Mucosa of descending colon (tissue), 3 donors: ENCODE measurements around the gene QRFPR. TPM values are rescaled to one million over a fixed set of nuclear protein-coding genes. Genes with fewer than 3 reads are reported as not detected.
A peak's percentile ranks its signal among the peaks of the same experiment; 100 is the strongest.

Experiments
- ATAC-seq: fragments of 200-7000 bp; cut with Tn5 transposase; one replicate; pipeline ENCODE4 v1.9.1; 2020; ENCODE audit warnings: mild to moderate bottlenecking, moderate library complexity
- DNase-seq, 3 donors: peaks; one replicate each; pipeline ENCODE4 v3.0.0-alpha.2; 2020
- H3K36me3 ChIP-seq: fragments of 200-600 bp; one replicate; pipeline ENCODE4 v1.8.0; 2021; ENCODE audit warnings: low read depth, mild to moderate bottlenecking
- H3K4me1 ChIP-seq: fragments of 200-600 bp; one replicate; pipeline ENCODE4 v1.8.0; 2021; ENCODE audit warnings: low read depth, mild to moderate bottlenecking
- H3K4me3 ChIP-seq: fragments of 200-600 bp; one replicate; pipeline ENCODE4 v1.8.0; 2021; ENCODE audit warnings: mild to moderate bottlenecking
- H3K9me3 ChIP-seq: fragments of 200-600 bp; one replicate; pipeline ENCODE4 v1.8.0; 2021; ENCODE audit warnings: mild to moderate bottlenecking
- intact Hi-C, 2 donors: fragments of 100-400 bp; cut with DNase I in 1 of 2; cut with micrococcal nuclease in 1 of 2; formaldehyde crosslinking; loops; one replicate each; pipeline versions ENCODE4 v1.11.0 to v1.11.1; 2022; cut with DNase I, micrococcal nuclease
- total RNA-seq, 3 donors: library from RNA; stranded (reverse); fragmentation: NEBNext Ultra II Directional in 2 of 3; extraction: Animal tissue kit (Norgen Biotek cat#: 25700) in 2 of 3; gene quantifications; one replicate each; pipeline versions ENCODE4 v1.2.1 to v1.2.4, GENCODE V29; 2021 to 2023
- TF ChIP-seq, protein P1 (sequence below): fragments of 200-600 bp; IDR thresholded peaks from one replicate; pipeline ENCODE4 v1.8.0; 2022; ENCODE audit warnings: antibody characterized with exemption, mild to moderate bottlenecking
- donor health status: DM: no; HTN: no; CAD: no; lungs with moderate emphysema.
- donor health status: DM: no; HTN: no; CAD: no.
- donor health status: DM: no; HTN: yes; CAD: no.

The QRFPR gene
- total RNA-seq, 3 donors from 2014 or later, result not detected

DNA sequence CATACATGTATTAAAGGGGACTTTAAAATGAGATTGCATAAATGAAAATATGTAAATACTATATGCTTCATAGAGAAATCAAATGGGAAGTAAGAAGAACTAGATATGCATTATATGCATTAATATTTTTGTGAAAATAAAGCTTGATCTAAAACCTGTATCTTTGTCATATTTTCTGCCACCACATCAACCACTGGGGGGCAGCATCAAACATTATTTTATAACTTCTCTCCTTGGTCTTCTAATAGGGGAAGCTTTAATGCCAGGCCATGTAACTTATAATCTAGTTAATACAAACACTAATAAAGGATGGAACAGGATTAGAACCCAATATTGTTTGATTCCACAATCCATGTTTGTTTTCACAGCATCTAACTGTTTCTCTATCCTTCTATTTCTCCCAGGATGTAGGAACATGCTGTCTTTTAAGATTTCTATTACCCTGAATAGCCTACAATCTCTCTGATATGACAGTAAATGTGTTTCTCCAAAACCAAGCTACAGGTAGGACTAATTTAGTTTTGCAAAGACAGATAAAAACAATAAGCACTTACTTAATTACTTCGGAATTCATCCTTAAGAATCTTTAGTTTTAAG is 10.0 kb downstream of the QRFPR start:
- intact Hi-C loops, result loop anchor here in 1 of 2 donors (5.0 kb wide), 1 partner anchor 51 kb away; no protein-coding TSS in a partner anchor
- ATAC-seq (no peak), DNase-seq (peak in 1 of 3 donors; percentile 72)
- Histone ChIP-seq H3K36me3 (no peaks in the 10 kb centered on the region), H3K4me1 (no peaks in the 10 kb centered on the region), H3K9me3 (no peaks in the 10 kb centered on the region), H3K4me3 (no peak overlapping the region)
- TF ChIP-seq, protein P1, sequence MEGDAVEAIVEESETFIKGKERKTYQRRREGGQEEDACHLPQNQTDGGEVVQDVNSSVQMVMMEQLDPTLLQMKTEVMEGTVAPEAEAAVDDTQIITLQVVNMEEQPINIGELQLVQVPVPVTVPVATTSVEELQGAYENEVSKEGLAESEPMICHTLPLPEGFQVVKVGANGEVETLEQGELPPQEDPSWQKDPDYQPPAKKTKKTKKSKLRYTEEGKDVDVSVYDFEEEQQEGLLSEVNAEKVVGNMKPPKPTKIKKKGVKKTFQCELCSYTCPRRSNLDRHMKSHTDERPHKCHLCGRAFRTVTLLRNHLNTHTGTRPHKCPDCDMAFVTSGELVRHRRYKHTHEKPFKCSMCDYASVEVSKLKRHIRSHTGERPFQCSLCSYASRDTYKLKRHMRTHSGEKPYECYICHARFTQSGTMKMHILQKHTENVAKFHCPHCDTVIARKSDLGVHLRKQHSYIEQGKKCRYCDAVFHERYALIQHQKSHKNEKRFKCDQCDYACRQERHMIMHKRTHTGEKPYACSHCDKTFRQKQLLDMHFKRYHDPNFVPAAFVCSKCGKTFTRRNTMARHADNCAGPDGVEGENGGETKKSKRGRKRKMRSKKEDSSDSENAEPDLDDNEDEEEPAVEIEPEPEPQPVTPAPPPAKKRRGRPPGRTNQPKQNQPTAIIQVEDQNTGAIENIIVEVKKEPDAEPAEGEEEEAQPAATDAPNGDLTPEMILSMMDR, result no peak

GRCh38 chr4:121360495-121360894 is 20.3 kb downstream of the QRFPR start:
- no peak for DNase-seq
- Histone ChIP-seq H3K9me3 (no peaks in the 10 kb centered on the region), H3K4me3 (no peak overlapping the region), H3K36me3 (no peaks in the 10 kb centered on the region), H3K4me1 (no peaks in the 10 kb centered on the region)
- no peak for ATAC-seq
- TF ChIP-seq, protein P1, result no peak
- intact Hi-C loops, result no loop called here

- peaks cover 2% of the 10 kb centered on the region for H3K9me3 ChIP-seq
- DNase-seq (no peak), ATAC-seq (no peak)
- H3K36me3 ChIP-seq, result no peaks in the 10 kb centered on the region
- no peak overlapping the region for H3K4me3 ChIP-seq
- TF ChIP-seq, protein P1, result no peak
- intact Hi-C loops, result no loop called here
- H3K4me1 ChIP-seq, result no peaks in the 10 kb centered on the region
These were observed 22.3 kb downstream of the QRFPR start for GRCh38 chr4:121358473-121358872.

DNA sequence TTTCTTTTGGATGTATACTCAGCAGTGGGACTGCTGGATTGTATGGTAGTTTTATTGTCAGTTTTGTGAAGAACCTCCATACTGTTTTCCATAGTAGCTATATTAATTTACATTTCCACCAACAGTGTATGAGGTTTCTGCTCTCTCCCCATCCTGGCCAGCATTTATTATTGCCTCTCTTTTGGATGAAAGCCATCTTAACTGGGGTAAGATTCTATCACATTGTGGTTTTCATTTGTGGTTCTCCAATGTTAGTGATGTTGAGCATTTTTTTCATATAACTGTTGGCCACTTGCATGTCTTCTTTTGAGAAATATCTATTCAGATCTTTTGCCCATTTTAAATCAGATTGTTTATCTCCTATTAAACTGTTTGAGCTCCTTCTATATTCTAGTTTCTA is 27.6 kb downstream of the QRFPR start:
- TF ChIP-seq, protein P1, result no peak

DNA sequence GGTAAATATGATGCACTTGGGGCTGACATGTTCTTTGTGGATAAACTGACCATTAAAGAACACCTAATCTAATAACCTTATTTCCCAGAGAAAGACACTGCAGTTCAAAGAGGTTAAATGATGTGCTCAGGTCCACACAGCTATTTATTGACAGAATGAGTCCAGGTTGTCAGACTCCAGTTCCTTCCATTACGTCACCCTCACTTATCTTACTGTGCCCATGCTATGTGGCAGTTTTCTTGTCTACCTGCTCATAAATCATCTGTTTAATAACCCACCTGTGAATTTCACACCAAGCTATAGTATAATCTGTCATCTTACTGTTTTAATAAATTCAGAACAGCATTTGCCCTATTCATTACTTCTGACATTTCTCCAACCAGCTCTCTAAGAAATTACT is 36.7 kb downstream of the QRFPR start:
- no peaks in the 10 kb centered on the region for H3K36me3 ChIP-seq
- intact Hi-C loops, result no loop called here
- no peaks in the 10 kb centered on the region for H3K9me3 ChIP-seq
- ATAC-seq, result no peak
- TF ChIP-seq, protein P1, result no peak
- H3K4me1 ChIP-seq, result no peaks in the 10 kb centered on the region
- DNase-seq, result no peak
- H3K4me3 ChIP-seq, result no peak overlapping the region

More for the DNA sequence above, 27.6 kb downstream of the QRFPR start:
- H3K9me3 ChIP-seq, result peaks cover 2% of the 10 kb centered on the region
- ATAC-seq, result no peak
- no peak for DNase-seq
- H3K4me3 ChIP-seq, result no peak overlapping the region
- H3K4me1 ChIP-seq, result no peaks in the 10 kb centered on the region
- intact Hi-C loops, result no loop called here
- H3K36me3 ChIP-seq, result no peaks in the 10 kb centered on the region

DNA sequence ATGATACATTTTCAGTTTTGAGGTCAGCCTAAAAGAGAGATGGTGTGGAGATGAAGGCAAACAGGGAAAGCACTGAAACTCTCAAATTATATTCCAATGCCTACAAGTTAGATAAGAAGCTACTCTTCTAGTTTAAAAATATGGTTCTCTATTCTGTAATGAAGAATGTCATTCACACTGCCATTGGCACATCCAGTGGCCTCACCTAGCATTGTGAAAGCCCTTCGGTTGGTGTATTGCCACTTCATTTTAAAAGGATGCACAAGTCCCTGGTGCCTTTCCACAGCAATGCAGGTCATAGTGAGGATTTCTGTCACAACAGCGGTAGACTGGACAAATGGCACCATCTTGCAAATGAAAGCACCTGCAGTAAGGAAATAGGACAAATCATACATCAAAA is 40.6 kb downstream of the QRFPR start:
- DNase-seq (no peak), ATAC-seq (no peak)
- intact Hi-C loops, result no loop called here
- no peaks in the 10 kb centered on the region for H3K4me1 ChIP-seq
- no peaks in the 10 kb centered on the region for H3K9me3 ChIP-seq
- no peaks in the 10 kb centered on the region for H3K36me3 ChIP-seq
- TF ChIP-seq, protein P1, result no peak
- H3K4me3 ChIP-seq, result no peak overlapping the region
